Trophoblast cell (in vitro differentiated cells and primary cell): ENCODE measurements around the gene TAF1B.
A peak's percentile ranks its signal among the peaks of the same experiment; 100 is the strongest.

Source experiments
- DNase-seq, 2 donors: peaks; one replicate each; pipeline ENCODE4 v3.0.0-alpha.2; 2016
- H2AFZ ChIP-seq: 2 replicates; pipeline ENCODE4 v1.6.1; 2013; ENCODE audit warnings: low read length, moderate library complexity, mild to moderate bottlenecking; ENCODE audit not compliant: insufficient read depth, poor library complexity
- H2AK5ac ChIP-seq: 2 replicates; pipeline ENCODE4 v1.6.1; 2013; ENCODE audit warnings: mild to moderate bottlenecking, low read length
- H2BK120ac ChIP-seq: 2 replicates; pipeline ENCODE4 v1.6.1; 2013; ENCODE audit warnings: low read length, mild to moderate bottlenecking, moderate library complexity; ENCODE audit not compliant: insufficient read depth, poor library complexity
- H2BK12ac ChIP-seq: 2 replicates; pipeline ENCODE4 v1.6.1; 2013; ENCODE audit warnings: mild to moderate bottlenecking, low read length, moderate library complexity
- H2BK5ac ChIP-seq: 2 replicates; pipeline ENCODE4 v1.6.1; 2013; ENCODE audit warnings: low read length, low read depth, moderate library complexity, mild to moderate bottlenecking; ENCODE audit not compliant: poor library complexity
- H3K14ac ChIP-seq: 2 replicates; pipeline ENCODE4 v1.6.1; 2013; ENCODE audit warnings: mild to moderate bottlenecking, low read length
- H3K18ac ChIP-seq: 2 replicates; pipeline ENCODE4 v1.6.1; 2013; ENCODE audit warnings: mild to moderate bottlenecking, low read length
- H3K23ac ChIP-seq: 2 replicates; pipeline ENCODE4 v1.6.1; 2013; ENCODE audit warnings: low read length
- H3K27ac ChIP-seq: 2 replicates; pipeline ENCODE4 v1.5.1; 2013; ENCODE audit warnings: low read depth, mild to moderate bottlenecking, inconsistent platforms, low read length, moderate library complexity
- H3K27me3 ChIP-seq: 2 replicates; pipeline ENCODE4 v1.6.1; 2013; ENCODE audit warnings: inconsistent platforms, mild to moderate bottlenecking, low read length, moderate library complexity; ENCODE audit not compliant: insufficient read depth
- H3K36me3 ChIP-seq, 2 experiments: 1 replicate in 1 of 2; 2 replicates in 1 of 2; pipeline ENCODE4 v1.6.1; 2013; ENCODE audit warnings: low read length in 2 of 2, mild to moderate bottlenecking in 2 of 2, moderate library complexity in 1 of 2; ENCODE audit not compliant: insufficient read depth in 2 of 2, control insufficient read depth in 1 of 2
- H3K4ac ChIP-seq: 2 replicates; pipeline ENCODE4 v1.6.1; 2013; ENCODE audit warnings: low read depth, mild to moderate bottlenecking, low read length, moderate library complexity
- H3K4me1 ChIP-seq, 2 experiments: 1 replicate in 1 of 2; 2 replicates in 1 of 2; pipeline ENCODE4 v1.6.1; 2013; ENCODE audit warnings: low read length in 2 of 2, mild to moderate bottlenecking in 2 of 2, moderate library complexity in 1 of 2; ENCODE audit not compliant: insufficient read depth in 2 of 2, control insufficient read depth in 1 of 2
- H3K4me2 ChIP-seq: 2 replicates; pipeline ENCODE4 v1.6.1; 2013; ENCODE audit warnings: inconsistent platforms, mild to moderate bottlenecking, low read length, moderate library complexity
- H3K4me3 ChIP-seq: 2 replicates; pipeline ENCODE4 v1.5.1; 2013; ENCODE audit warnings: mild to moderate bottlenecking, low read depth, low read length, inconsistent platforms
- H3K79me1 ChIP-seq: one replicate; pipeline ENCODE4 v1.6.1; 2013; ENCODE audit warnings: low read length
- H3K79me2 ChIP-seq: 2 replicates; pipeline ENCODE4 v1.6.1; 2013; ENCODE audit warnings: low read length, mild to moderate bottlenecking; ENCODE audit not compliant: control insufficient read depth, insufficient read depth, poor library complexity
- H3K9ac ChIP-seq: 2 replicates; pipeline ENCODE4 v1.6.1; 2013; ENCODE audit warnings: mild to moderate bottlenecking, low read length
- H3K9me3 ChIP-seq: 2 replicates; pipeline ENCODE4 v1.6.1; 2013; ENCODE audit warnings: low read depth, mild to moderate bottlenecking, control low read depth, inconsistent platforms, low read length; ENCODE audit not compliant: insufficient read depth
- H4K12ac ChIP-seq: 2 replicates; pipeline ENCODE4 v1.6.1; 2013; ENCODE audit warnings: low read depth, mild to moderate bottlenecking, low read length, moderate library complexity
- H4K8ac ChIP-seq: 2 replicates; pipeline ENCODE4 v1.6.1; 2013; ENCODE audit warnings: low read depth, mild to moderate bottlenecking, low read length, moderate library complexity
- H4K91ac ChIP-seq: one replicate; pipeline ENCODE4 v1.6.1; 2013; ENCODE audit warnings: low read depth, mild to moderate bottlenecking, low read length, moderate library complexity
- WGBS: extraction: QIAGEN DNeasy Blood & Tissue Kit; methylation state at CpG from one replicate; pipeline ENCODE4 v1.1.7; 2013; ENCODE audit warnings: missing lambda C conversion rate; ENCODE audit not compliant: insufficient read length, insufficient coverage; ENCODE audit errors: extremely low coverage; 5-methylcytosine and 5-hydroxymethylcytosine counted together

Gene TAF1B

DNA sequence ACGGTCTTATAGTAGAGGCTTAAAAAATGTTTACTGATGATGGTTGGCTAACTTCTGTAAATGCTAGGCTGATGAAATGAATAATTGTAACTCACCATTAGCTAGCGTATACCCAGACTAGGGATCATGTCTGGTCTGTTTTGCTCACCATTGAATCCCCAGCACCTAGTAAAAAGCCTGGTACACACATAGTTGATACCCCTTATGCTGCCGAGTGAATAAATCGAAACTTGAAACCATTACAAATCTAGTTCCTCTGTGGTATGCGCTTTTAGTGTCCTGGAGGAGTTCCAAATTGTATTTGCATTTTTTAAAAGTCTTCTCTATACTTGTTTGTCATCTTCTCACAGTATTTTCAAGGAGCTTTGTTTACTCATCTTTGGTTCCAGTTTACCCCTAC lies 1.3 kb downstream of the TAF1B start:
- no peak overlapping the region for H2BK12ac ChIP-seq
- no peak overlapping the region for H2AK5ac ChIP-seq
- H3K36me3 ChIP-seq = peaks cover 4 to 10% of the 10 kb centered on the region in 2 experiments
- no peak overlapping the region for H2BK120ac ChIP-seq
- no peak overlapping the region for H3K18ac ChIP-seq
- H4K91ac ChIP-seq = no peak overlapping the region
- peak; percentile 10 to 35 for DNase-seq
- H3K27ac ChIP-seq = no peak overlapping the region
- no peaks in the 10 kb centered on the region for H3K9me3 ChIP-seq
- H3K27me3 ChIP-seq = no peaks in the 10 kb centered on the region
- no CpG with 5 or more reads among the region's 5 CpGs for WGBS
- no peak overlapping the region for H3K4me3 ChIP-seq
- no peak overlapping the region for H3K14ac ChIP-seq
- peaks cover 2 to 5% of the 10 kb centered on the region in 2 experiments for H3K4me1 ChIP-seq
- H2BK5ac ChIP-seq = peak overlapping the region; percentile 69
- H3K79me2 ChIP-seq = peaks cover 12% of the 10 kb centered on the region
- peaks cover 16% of the 10 kb centered on the region for H3K79me1 ChIP-seq
- no peak overlapping the region for H3K9ac ChIP-seq
- H3K23ac ChIP-seq = no peak overlapping the region
- H4K12ac ChIP-seq = no peak overlapping the region
- H2AFZ ChIP-seq = no peak overlapping the region
- H3K4me2 ChIP-seq = peak overlapping the region; percentile 64
- no peak overlapping the region for H4K8ac ChIP-seq
- peak overlapping the region; percentile 88 for H3K4ac ChIP-seq

GRCh38 chr2:9846554-9846953 lies 3.3 kb downstream of the TAF1B start:
- H3K79me2 ChIP-seq = peaks cover 12% of the 10 kb centered on the region
- no peaks in the 10 kb centered on the region for H3K27me3 ChIP-seq
- H3K4me1 ChIP-seq = peaks cover 2 to 5% of the 10 kb centered on the region in 2 experiments
- peak overlapping the region; percentile 3 for H3K27ac ChIP-seq
- H2AFZ ChIP-seq = no peak overlapping the region
- H4K91ac ChIP-seq = no peak overlapping the region
- no peak overlapping the region for H2BK12ac ChIP-seq
- DNase-seq = peak; percentile 43 to 72
- no peak overlapping the region for H2AK5ac ChIP-seq
- H3K4ac ChIP-seq = no peak overlapping the region
- H3K36me3 ChIP-seq = peaks cover 4 to 18% of the 10 kb centered on the region in 2 experiments
- H3K4me2 ChIP-seq = no peak overlapping the region
- H3K23ac ChIP-seq = no peak overlapping the region
- no peak overlapping the region for H3K9ac ChIP-seq
- no peak overlapping the region for H4K12ac ChIP-seq
- H3K9me3 ChIP-seq = no peaks in the 10 kb centered on the region
- no peak overlapping the region for H3K14ac ChIP-seq
- peaks cover 16% of the 10 kb centered on the region for H3K79me1 ChIP-seq
- no peak overlapping the region for H4K8ac ChIP-seq
- no peak overlapping the region for H3K4me3 ChIP-seq
- no peak overlapping the region for H2BK120ac ChIP-seq
- no peak overlapping the region for H3K18ac ChIP-seq
- H2BK5ac ChIP-seq = no peak overlapping the region

DNA sequence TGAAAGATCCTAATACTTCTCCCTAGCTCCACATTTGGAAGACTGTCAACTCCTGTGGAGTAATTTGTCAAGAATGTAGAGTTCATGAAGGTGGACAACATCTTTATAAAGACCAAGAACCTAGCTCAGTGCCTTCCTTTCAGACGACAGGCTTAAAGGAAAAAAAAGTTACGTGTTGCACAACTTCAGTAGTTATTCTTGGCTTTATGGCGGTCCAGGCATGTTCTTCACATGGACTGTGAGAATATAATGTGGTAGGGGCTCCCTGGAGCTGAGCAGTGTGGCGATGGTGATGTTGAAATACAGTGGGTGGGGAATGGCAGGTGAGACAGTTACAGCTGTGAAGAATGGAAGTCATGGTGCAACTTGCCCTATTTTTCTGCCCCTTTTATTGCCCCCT lies 3.9 kb downstream of the TAF1B start:
- Histone ChIP-seq H3K4ac (no peak overlapping the region), H3K79me1 (peaks cover 16% of the 10 kb centered on the region), H3K36me3 (peaks cover 4 to 21% of the 10 kb centered on the region in 2 experiments), H4K91ac (no peak overlapping the region), H2AK5ac (no peak overlapping the region), H3K4me2 (no peak overlapping the region), H3K9ac (no peak overlapping the region), H2AFZ (no peak overlapping the region), H3K18ac (no peak overlapping the region), H3K27me3 (no peaks in the 10 kb centered on the region), H2BK120ac (no peak overlapping the region), H4K8ac (no peak overlapping the region), H3K9me3 (no peaks in the 10 kb centered on the region), H2BK5ac (no peak overlapping the region), H4K12ac (no peak overlapping the region), H3K4me1 (peaks cover 2 to 5% of the 10 kb centered on the region in 2 experiments), H3K23ac (no peak overlapping the region), H3K4me3 (no peak overlapping the region), H3K79me2 (peaks cover 12% of the 10 kb centered on the region), H3K27ac (no peak overlapping the region), H3K14ac (no peak overlapping the region), H2BK12ac (no peak overlapping the region)
- peak in 1 of 2 donors; percentile 48 for DNase-seq
- no CpG with 5 or more reads among the region's 4 CpGs for WGBS

GRCh38 chr2:9852881-9853280 lies 9.6 kb downstream of the TAF1B start:
- Histone ChIP-seq H3K4me1 (no peaks in the 10 kb centered on the region), H3K36me3 (peaks cover 18 to 39% of the 10 kb centered on the region in 2 experiments), H4K91ac (no peak overlapping the region), H3K9ac (no peak overlapping the region), H3K23ac (no peak overlapping the region), H3K4ac (no peak overlapping the region), H2BK120ac (no peak overlapping the region), H3K27ac (no peak overlapping the region), H2BK12ac (no peak overlapping the region), H4K12ac (no peak overlapping the region), H3K14ac (no peak overlapping the region), H3K9me3 (peaks cover 4% of the 10 kb centered on the region), H4K8ac (no peak overlapping the region), H2AK5ac (no peak overlapping the region), H3K79me2 (no peaks in the 10 kb centered on the region), H3K79me1 (no peaks in the 10 kb centered on the region), H3K27me3 (no peaks in the 10 kb centered on the region), H2BK5ac (no peak overlapping the region), H3K18ac (no peak overlapping the region), H3K4me3 (no peak overlapping the region), H3K4me2 (no peak overlapping the region), H2AFZ (no peak overlapping the region)
- DNase-seq = no peak
- WGBS = no CpG with 5 or more reads among the region's 2 CpGs
